K562 (cell line): ENCODE results near the gene NOSIP. TPM values are rescaled to one million over a fixed set of nuclear protein-coding genes. Genes with fewer than 3 reads are reported as not detected.

Experiments
- BRD9 ChIP-seq: fragments of 450-650 bp; IDR thresholded peaks from 2 replicates; pipeline ENCODE4 v1.6.1; 2018; ENCODE audit warnings: low read depth; ENCODE audit not compliant: partially characterized antibody
- DMBX1 ChIP-seq: fragments of 250-450 bp; sonication (Bioruptor Pico); IDR thresholded peaks from 2 replicates; pipeline ENCODE4 v1.8.0; 2022; ENCODE audit warnings: inconsistent platforms, mild to moderate bottlenecking, moderate library complexity, borderline replicate concordance
- GATAD2B ChIP-seq: fragments of 450-650 bp; IDR thresholded peaks from 2 replicates; pipeline ENCODE4 v1.6.1; 2017; ENCODE audit warnings: mild to moderate bottlenecking, borderline replicate concordance
- MEIS2 ChIP-seq: fragments of 450-650 bp; IDR thresholded peaks from 2 replicates; pipeline ENCODE4 v1.6.1; 2014; ENCODE audit warnings: mild to moderate bottlenecking; ENCODE audit not compliant: partially characterized antibody
- MYC ChIP-seq, 2 experiments: fragments of 250-450 bp in 1 of 2; sonication (Bioruptor Pico) in 1 of 2; IDR thresholded peaks; 2 replicates each; pipeline versions ENCODE4 v1.5.1 to v1.6.1; 2012 to 2021; ENCODE audit warnings: low read depth in 2 of 2, borderline replicate concordance in 1 of 2, improper control_type of control experiment in 1 of 2, low read length in 1 of 2, mild to moderate bottlenecking in 1 of 2, moderate library complexity in 1 of 2
- NCOA2 ChIP-seq, 2 experiments: fragments of 450-650 bp; IDR thresholded peaks; 2 replicates each; pipeline ENCODE4 v1.6.1; 2018; ENCODE audit warnings: mild to moderate bottlenecking in 2 of 2, moderate library complexity in 1 of 2; ENCODE audit not compliant: partially characterized antibody in 2 of 2
- TEAD1 ChIP-seq, 2 experiments: fragments of 450-650 bp in 1 of 2; sonication (generic) in 1 of 2; formaldehyde crosslinking; IDR thresholded peaks; 2 replicates each; pipeline versions ENCODE4 v1.4.0 to v1.8.0; 2020 to 2022; ENCODE audit warnings: mild to moderate bottlenecking in 2 of 2, missing genetic modification reagents in 1 of 2
- ZFP30 ChIP-seq: fragments of 250-450 bp; sonication (Bioruptor Pico); IDR thresholded peaks from 2 replicates; pipeline ENCODE4 v1.8.0; 2022; ENCODE audit warnings: moderate library complexity, mild to moderate bottlenecking, inconsistent platforms, borderline replicate concordance
- ZFX ChIP-seq: sonication (generic); formaldehyde crosslinking; IDR thresholded peaks from 2 replicates; pipeline ENCODE4 v1.8.0; 2022; ENCODE audit warnings: mild to moderate bottlenecking, missing genetic modification reagents, moderate library complexity
- polyA plus RNA-seq, 8 experiments: library from polyadenylated mRNA; depleted of rRNA in 4 of 8; stranded (reverse) in 5 of 8; unstranded in 3 of 8; fragments of >200 nt; fragmentation: Nextera tagmentation in 2 of 8; fragmentation: Illumina TruSeq in 1 of 8; extraction: Ambion mirVana in 2 of 8; extraction: Trizol in 1 of 8; gene quantifications; 2 replicates each; pipeline versions ENCODE4 v1.2.1 to v1.2.3, GENCODE V29; 2011 to 2014; ENCODE audit warnings: inconsistent platforms in 1 of 8, missing spikeins in 1 of 8
- total RNA-seq, 7 experiments: library from RNA; depleted of rRNA in 6 of 7; stranded (reverse); fragments of >200 nt in 6 of 7; fragmentation: Illumina TruSeq in 2 of 7; extraction: Trizol in 2 of 7; gene quantifications; 2 replicates each; pipeline versions ENCODE4 v1.2.1 to v1.2.3, GENCODE V29; 2011 to 2021; ENCODE audit warnings: low replicate concordance in 1 of 7
- TF ChIP-seq, protein P1 (sequence below): fragments of 250-450 bp; sonication (Bioruptor Pico); IDR thresholded peaks from 2 replicates; pipeline ENCODE4 v1.5.0; 2021; ENCODE audit warnings: mild to moderate bottlenecking, moderate library complexity
- TF ChIP-seq, protein P2 (sequence below): sonication (generic); formaldehyde crosslinking; IDR thresholded peaks from 2 replicates; pipeline ENCODE4 v1.9.0; 2022; ENCODE audit warnings: mild to moderate bottlenecking, missing genetic modification reagents
- TF ChIP-seq, protein P3 (sequence below): fragments of 250-450 bp; sonication (Bioruptor Pico); IDR thresholded peaks from 2 replicates; pipeline ENCODE4 v1.9.0; 2021; ENCODE audit warnings: mild to moderate bottlenecking, inconsistent platforms
- TF ChIP-seq, protein P4 (sequence below): fragments of 150-350 bp; conservative IDR thresholded peaks from 2 replicates; pipeline ENCODE4 v1.6.1; 2014; ENCODE audit warnings: low read length

NOSIP gene
- total and polyA plus RNA-seq, 9 of the 15 experiments (the other 6 are each of a cell fraction or from before 2014, with no cell fraction given) = 14.4 to 153 (median 79.9) TPM

DNA sequence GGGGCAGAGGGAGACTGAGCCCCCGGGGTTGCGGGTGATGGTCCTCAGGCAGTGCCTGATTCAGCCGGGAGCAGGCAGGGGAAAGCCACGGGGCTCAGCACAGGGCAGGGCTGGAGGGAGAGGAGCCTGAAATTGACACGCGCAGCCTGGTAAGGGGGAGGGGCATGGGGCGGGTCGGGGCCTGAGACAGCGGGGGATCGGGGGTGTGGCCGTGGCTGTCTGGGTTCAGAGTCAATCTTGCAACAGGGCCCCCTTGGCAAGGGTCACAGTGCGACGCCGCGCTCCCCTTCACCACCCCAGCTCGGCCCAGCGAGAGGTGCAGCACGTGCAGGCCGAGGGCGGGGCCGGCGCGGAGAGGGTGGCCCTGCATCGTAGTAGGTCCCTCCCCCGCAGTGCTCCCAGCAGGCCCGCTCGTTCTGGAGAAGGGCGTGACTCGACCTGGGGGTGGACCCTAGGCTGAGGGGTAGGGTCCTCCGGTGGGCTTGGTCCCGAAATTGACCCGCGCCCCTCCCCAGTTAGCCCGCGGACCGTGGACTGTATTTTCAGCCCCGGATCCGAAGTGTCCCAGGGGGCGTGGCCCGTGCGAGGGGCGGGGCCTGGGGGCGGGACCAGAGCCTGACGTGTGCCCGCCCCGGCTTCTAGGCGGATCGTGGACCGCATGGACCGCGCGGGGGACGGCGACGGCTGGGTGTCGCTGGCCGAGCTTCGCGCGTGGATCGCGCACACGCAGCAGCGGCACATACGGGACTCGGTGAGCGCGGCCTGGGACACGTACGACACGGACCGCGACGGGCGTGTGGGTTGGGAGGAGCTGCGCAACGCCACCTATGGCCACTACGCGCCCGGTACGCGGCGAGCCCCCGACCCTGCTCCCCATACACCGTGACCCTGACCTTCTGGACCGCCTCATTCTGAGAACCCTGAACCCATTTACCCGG lies 46.5 kb downstream of the NOSIP start (continued):
- TF ChIP-seq NCOA2 (IDR thresholded peaks at IDR 0.05; ENCODE audit: partially characterized antibody in 2 of 2) = no peak
- TF ChIP-seq, protein P1, sequence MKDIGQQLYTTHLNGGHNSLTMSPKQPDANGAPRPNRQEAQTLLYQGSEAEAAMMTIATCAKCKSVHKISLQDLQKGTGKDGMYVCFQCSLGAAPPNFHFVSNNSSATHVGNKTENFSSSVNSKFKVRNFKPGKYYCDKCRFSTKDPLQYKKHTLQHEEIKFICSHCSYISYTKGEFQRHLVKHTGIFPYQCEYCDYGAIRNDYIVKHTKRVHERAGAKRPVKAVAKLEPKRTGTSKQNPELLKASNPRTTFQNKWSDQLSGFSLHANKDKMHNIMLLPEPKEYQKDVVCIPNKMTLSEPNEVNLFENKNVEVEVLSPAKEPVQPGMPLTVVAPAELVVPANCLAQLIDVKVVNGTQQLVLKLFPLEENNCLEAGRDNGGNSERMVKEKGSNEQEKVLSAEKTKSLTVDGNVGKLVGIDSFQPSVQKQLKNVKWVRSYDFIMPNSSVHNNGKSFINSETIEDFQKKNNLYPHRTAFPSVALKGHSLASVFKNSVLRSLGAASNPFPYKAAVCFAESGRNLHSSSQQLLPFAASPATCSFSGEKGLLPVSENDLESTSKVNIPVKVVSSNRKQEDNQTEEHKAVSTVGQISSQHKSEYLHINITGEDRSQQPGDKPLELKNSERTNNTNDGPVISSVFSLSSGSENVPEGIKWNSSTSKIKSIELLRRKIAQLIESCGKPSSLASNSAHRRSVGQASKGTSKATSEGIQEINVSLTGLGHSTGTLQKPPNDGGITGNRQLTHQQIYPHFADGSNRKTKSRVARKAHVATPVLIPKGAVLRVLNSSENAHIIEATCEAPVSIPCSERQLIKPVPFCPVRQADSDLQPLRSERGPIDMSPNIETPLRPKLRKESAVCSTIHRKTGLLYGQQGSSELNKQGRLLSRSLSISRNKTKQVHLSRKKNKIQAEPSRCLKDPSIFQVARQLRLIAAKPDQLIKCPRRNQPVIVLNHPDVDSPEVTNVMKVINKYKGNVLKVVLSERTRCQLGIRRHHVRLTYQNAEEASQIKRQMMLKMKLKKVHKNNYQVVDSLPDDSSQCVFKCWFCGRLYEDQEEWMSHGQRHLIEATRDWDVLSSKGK (CRISPR knock-in tag) = no peak
- TF ChIP-seq, protein P2, sequence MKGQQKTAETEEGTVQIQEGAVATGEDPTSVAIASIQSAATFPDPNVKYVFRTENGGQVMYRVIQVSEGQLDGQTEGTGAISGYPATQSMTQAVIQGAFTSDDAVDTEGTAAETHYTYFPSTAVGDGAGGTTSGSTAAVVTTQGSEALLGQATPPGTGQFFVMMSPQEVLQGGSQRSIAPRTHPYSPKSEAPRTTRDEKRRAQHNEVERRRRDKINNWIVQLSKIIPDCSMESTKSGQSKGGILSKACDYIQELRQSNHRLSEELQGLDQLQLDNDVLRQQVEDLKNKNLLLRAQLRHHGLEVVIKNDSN (CRISPR knock-in tag) = peak; percentile 93
- no peak for TF ChIP-seq BRD9
- TF ChIP-seq, protein P3, sequence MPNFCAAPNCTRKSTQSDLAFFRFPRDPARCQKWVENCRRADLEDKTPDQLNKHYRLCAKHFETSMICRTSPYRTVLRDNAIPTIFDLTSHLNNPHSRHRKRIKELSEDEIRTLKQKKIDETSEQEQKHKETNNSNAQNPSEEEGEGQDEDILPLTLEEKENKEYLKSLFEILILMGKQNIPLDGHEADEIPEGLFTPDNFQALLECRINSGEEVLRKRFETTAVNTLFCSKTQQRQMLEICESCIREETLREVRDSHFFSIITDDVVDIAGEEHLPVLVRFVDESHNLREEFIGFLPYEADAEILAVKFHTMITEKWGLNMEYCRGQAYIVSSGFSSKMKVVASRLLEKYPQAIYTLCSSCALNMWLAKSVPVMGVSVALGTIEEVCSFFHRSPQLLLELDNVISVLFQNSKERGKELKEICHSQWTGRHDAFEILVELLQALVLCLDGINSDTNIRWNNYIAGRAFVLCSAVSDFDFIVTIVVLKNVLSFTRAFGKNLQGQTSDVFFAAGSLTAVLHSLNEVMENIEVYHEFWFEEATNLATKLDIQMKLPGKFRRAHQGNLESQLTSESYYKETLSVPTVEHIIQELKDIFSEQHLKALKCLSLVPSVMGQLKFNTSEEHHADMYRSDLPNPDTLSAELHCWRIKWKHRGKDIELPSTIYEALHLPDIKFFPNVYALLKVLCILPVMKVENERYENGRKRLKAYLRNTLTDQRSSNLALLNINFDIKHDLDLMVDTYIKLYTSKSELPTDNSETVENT = peak; percentile 52; the same call in 1 of the 2 replicates
- no peak for TF ChIP-seq DMBX1 (CRISPR knock-in tag)
- TF ChIP-seq TEAD1 (CRISPR knock-in tag; IDR thresholded peaks at IDR 0.05) = 0 out of 4 replicates have a peak, but pooled peaks of 1 of the 2 experiments have one; percentile 44
- TF ChIP-seq MYC (IDR thresholded peaks at IDR 0.05; ENCODE audit: low read depth, low read length) = peak; percentile 51
- TF ChIP-seq MYC (CRISPR knock-in tag; IDR thresholded peaks at IDR 0.05; ENCODE audit: borderline replicate concordance, low read depth) = no peak
- no peak for TF ChIP-seq MEIS2
- no peak for TF ChIP-seq ZFP30 (CRISPR knock-in tag)
- peak; percentile 67 for TF ChIP-seq ZFX (CRISPR knock-in tag)
- TF ChIP-seq, protein P4, sequence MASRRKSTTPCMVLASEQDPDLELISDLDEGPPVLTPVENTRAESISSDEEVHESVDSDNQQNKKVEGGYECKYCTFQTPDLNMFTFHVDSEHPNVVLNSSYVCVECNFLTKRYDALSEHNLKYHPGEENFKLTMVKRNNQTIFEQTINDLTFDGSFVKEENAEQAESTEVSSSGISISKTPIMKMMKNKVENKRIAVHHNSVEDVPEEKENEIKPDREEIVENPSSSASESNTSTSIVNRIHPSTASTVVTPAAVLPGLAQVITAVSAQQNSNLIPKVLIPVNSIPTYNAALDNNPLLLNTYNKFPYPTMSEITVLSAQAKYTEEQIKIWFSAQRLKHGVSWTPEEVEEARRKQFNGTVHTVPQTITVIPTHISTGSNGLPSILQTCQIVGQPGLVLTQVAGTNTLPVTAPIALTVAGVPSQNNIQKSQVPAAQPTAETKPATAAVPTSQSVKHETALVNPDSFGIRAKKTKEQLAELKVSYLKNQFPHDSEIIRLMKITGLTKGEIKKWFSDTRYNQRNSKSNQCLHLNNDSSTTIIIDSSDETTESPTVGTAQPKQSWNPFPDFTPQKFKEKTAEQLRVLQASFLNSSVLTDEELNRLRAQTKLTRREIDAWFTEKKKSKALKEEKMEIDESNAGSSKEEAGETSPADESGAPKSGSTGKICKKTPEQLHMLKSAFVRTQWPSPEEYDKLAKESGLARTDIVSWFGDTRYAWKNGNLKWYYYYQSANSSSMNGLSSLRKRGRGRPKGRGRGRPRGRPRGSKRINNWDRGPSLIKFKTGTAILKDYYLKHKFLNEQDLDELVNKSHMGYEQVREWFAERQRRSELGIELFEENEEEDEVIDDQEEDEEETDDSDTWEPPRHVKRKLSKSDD = no peak
- peak; percentile 81; the same call in 1 of the 2 replicates for TF ChIP-seq GATAD2B
